GM21529 (cell line): ENCODE results near the gene PPP4R3A.

ENCODE experiments used
- ATAC-seq: cut with Tn5 transposase; IDR thresholded peaks from one replicate; pipeline ENCODE4 v1.9.1; 2021; ENCODE audit not compliant: unreplicated experiment

The PPP4R3A gene

GRCh38 chr14:91506226-91506625, 3.9 kb downstream of the PPP4R3A start:
- ATAC-seq = no peak

- ATAC-seq = no peak
Measured at GRCh38 chr14:91503000-91503504, 7.1 kb downstream of the PPP4R3A start.

GRCh38 chr14:91501951-91502930, 7.9 kb downstream of the PPP4R3A start:
- no peak for ATAC-seq

- ATAC-seq = no peak
Measured at GRCh38 chr14:91501348-91501747, 8.8 kb downstream of the PPP4R3A start.

- no peak for ATAC-seq
Measured at GRCh38 chr14:91496790-91497189, 13.3 kb downstream of the PPP4R3A start.

- ATAC-seq = peak; percentile 42
Measured at GRCh38 chr14:91494392-91495065, 15.6 kb downstream of the PPP4R3A start.

GRCh38 chr14:91493169-91493568, 16.9 kb downstream of the PPP4R3A start:
- no peak for ATAC-seq

GRCh38 chr14:91484744-91485143, 25.4 kb downstream of the PPP4R3A start:
- ATAC-seq = no peak

- no peak for ATAC-seq
Measured at GRCh38 chr14:91484186-91484585, 25.9 kb downstream of the PPP4R3A start.

GRCh38 chr14:91482263-91483013, 27.7 kb downstream of the PPP4R3A start:
- ATAC-seq = no peak

- ATAC-seq = no peak
Measured at GRCh38 chr14:91477388-91477787, 32.7 kb downstream of the PPP4R3A start.

- no peak for ATAC-seq
Measured at GRCh38 chr14:91473046-91473445, 37.1 kb downstream of the PPP4R3A start.

- ATAC-seq = no peak
Measured at GRCh38 chr14:91470216-91470615, 39.9 kb downstream of the PPP4R3A start.

GRCh38 chr14:91466192-91466591, 43.9 kb downstream of the PPP4R3A start:
- ATAC-seq = no peak

- no peak for ATAC-seq
Measured at GRCh38 chr14:91464615-91465205, 45.4 kb downstream of the PPP4R3A start.

GRCh38 chr14:91458612-91459011, 51.5 kb downstream of the PPP4R3A start:
- no peak for ATAC-seq

- no peak for ATAC-seq
Measured at GRCh38 chr14:91456283-91456682, 53.8 kb downstream of the PPP4R3A start.

GRCh38 chr14:91454580-91454979, 55.5 kb downstream of the PPP4R3A start:
- no peak for ATAC-seq

- ATAC-seq = no peak
Measured at GRCh38 chr14:91454155-91454554, 56.0 kb downstream of the PPP4R3A start.

GRCh38 chr14:91453744-91454143, 56.4 kb downstream of the PPP4R3A start:
- ATAC-seq = no peak
